GM10266 (cell line): Measurements from ENCODE around the gene QKI.

Source experiments
- DNase-seq: peaks from one replicate; pipeline ENCODE4 v3.0.0; 2012; ENCODE audit errors: extremely low spot score
- TF ChIP-seq, protein P1 (sequence below): IDR thresholded peaks from 2 replicates; pipeline ENCODE4 v1.5.1; 2012; ENCODE audit warnings: mild to moderate bottlenecking, low read depth; ENCODE audit not compliant: control insufficient read depth, insufficient read depth; ENCODE audit errors: missing control alignments

The QKI gene

DNA sequence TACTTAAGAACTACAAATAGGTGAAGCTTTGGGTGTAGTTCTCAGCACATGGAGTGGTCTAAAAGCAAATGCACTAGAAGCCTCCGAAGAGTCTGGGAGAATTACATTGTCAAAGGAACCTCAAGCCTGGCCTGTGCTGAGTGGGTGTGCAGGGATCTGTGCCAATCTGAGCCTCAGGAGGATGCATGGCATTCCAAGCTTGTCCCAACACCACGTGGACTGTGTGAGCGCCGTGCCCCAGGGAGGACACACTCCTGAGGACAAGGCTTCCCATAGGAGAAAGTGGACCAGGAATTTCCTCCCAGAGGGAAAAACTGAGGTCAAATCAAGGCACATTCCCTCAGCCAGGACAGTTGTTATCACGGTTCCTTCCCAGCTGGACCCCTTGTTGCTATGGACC is 185.8 kb downstream of the QKI start:
- DNase-seq = no peak

GRCh38 chr6:163600781-163601180 is 186.3 kb downstream of the QKI start:
- TF ChIP-seq, protein P1, sequence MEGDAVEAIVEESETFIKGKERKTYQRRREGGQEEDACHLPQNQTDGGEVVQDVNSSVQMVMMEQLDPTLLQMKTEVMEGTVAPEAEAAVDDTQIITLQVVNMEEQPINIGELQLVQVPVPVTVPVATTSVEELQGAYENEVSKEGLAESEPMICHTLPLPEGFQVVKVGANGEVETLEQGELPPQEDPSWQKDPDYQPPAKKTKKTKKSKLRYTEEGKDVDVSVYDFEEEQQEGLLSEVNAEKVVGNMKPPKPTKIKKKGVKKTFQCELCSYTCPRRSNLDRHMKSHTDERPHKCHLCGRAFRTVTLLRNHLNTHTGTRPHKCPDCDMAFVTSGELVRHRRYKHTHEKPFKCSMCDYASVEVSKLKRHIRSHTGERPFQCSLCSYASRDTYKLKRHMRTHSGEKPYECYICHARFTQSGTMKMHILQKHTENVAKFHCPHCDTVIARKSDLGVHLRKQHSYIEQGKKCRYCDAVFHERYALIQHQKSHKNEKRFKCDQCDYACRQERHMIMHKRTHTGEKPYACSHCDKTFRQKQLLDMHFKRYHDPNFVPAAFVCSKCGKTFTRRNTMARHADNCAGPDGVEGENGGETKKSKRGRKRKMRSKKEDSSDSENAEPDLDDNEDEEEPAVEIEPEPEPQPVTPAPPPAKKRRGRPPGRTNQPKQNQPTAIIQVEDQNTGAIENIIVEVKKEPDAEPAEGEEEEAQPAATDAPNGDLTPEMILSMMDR = no peak
- DNase-seq = no peak

More for the DNA sequence above, 185.8 kb downstream of the QKI start:
- TF ChIP-seq, protein P1 = no peak

GRCh38 chr6:163602851-163603250 is 188.3 kb downstream of the QKI start:
- no peak for DNase-seq
- TF ChIP-seq, protein P1 = no peak

- no peak for DNase-seq
- TF ChIP-seq, protein P1 = no peak
These were observed 188.9 kb downstream of the QKI start for GRCh38 chr6:163603395-163603794.

DNA sequence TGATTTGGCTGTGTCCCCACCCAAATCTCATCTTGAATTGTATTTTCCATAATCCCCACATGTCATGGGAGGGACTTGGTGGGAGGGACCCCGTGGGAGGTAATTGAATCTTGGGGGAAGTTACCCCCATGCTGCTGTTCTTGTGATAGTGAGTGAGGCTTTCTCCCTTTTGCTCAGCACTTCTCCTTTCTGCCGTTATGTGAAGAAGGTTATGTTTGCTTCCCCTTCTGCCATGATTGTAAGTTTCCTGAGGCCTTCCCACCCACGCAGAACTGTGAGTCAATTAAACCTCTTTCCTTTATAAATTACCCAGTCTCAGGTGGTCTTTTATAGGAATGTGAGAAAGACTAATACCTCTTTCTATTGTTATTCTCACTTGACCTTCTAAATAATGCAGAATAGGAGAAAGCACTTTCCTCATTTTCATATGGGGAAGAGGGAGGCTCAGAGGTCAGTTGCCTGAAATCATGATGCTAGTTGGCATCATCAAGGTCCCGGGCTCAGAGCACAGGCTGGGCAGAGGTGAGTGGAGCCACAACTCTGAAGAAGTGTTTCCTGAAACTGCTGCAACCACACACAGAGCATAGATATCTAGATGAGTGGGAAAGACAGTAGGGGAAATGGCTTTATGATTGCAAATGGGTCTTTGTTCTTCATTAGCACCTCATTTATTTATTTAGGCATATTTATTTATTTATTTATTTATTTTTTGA is 191.0 kb downstream of the QKI start:
- DNase-seq = no peak
- TF ChIP-seq, protein P1 = no peak

- DNase-seq = no peak
- TF ChIP-seq, protein P1 = no peak
These were observed 193.3 kb downstream of the QKI start for GRCh38 chr6:163607792-163608191.

GRCh38 chr6:163608204-163608644 is 193.7 kb downstream of the QKI start:
- TF ChIP-seq, protein P1 = no peak
- DNase-seq = no peak
